ENCODE measurements around the gene PTPRN2.
"Not testable (repeated sequence)": the region's sequence is repeated elsewhere in the genome, so short reads cannot be mapped to it uniquely, and the experiment has no call there.

Gene PTPRN2

GRCh38 chr7:158550886-158551452, 36.7 kb downstream of the PTPRN2 start:
- no peak for DNase-seq (ENCODE audit: low read depth)

GRCh38 chr7:158550394-158550700, 37.3 kb downstream of the PTPRN2 start:
- no peak for DNase-seq (ENCODE audit: low read depth)

GRCh38 chr7:158549616-158550393, 37.8 kb downstream of the PTPRN2 start:
- DNase-seq (ENCODE audit: low read depth) = no peak

- DNase-seq (ENCODE audit: low read depth) = no peak
Observed at GRCh38 chr7:158549176-158549615, 38.4 kb downstream of the PTPRN2 start.

- DNase-seq (ENCODE audit: low read depth) = no peak
Observed at GRCh38 chr7:158548726-158549125, 38.9 kb downstream of the PTPRN2 start.

- no peak for DNase-seq (ENCODE audit: low read depth)
Observed at GRCh38 chr7:158547817-158548216, 39.8 kb downstream of the PTPRN2 start.

- no peak for DNase-seq (ENCODE audit: low read depth)
Observed at GRCh38 chr7:158546626-158547025, 41.0 kb downstream of the PTPRN2 start.

GRCh38 chr7:158546214-158546613, 41.4 kb downstream of the PTPRN2 start:
- DNase-seq (ENCODE audit: low read depth) = no peak

GRCh38 chr7:158544708-158545107, 42.9 kb downstream of the PTPRN2 start:
- no peak for DNase-seq (ENCODE audit: low read depth)

GRCh38 chr7:158543840-158544239, 43.8 kb downstream of the PTPRN2 start:
- no peak for DNase-seq (ENCODE audit: low read depth)

- DNase-seq (ENCODE audit: low read depth) = no peak
Observed at GRCh38 chr7:158542651-158543566, 44.7 kb downstream of the PTPRN2 start.

GRCh38 chr7:158541346-158542010, 46.1 kb downstream of the PTPRN2 start:
- DNase-seq (ENCODE audit: low read depth) = peak; percentile 54

- DNase-seq (ENCODE audit: low read depth) = no peak
Observed at GRCh38 chr7:158539711-158540146, 47.9 kb downstream of the PTPRN2 start.

GRCh38 chr7:158538156-158538946, 49.3 kb downstream of the PTPRN2 start:
- no peak for DNase-seq (ENCODE audit: low read depth)

GRCh38 chr7:158537516-158537882, 50.1 kb downstream of the PTPRN2 start:
- DNase-seq (ENCODE audit: low read depth) = no peak

GRCh38 chr7:158536871-158537515, 50.6 kb downstream of the PTPRN2 start:
- no peak for DNase-seq (ENCODE audit: low read depth)

- no peak for DNase-seq (ENCODE audit: low read depth)
Observed at GRCh38 chr7:158535079-158535478, 52.5 kb downstream of the PTPRN2 start.

- no peak for DNase-seq (ENCODE audit: low read depth)
Observed at GRCh38 chr7:158534598-158534997, 53.0 kb downstream of the PTPRN2 start.

GRCh38 chr7:158534134-158534515, 53.5 kb downstream of the PTPRN2 start:
- DNase-seq (ENCODE audit: low read depth) = not testable (repeated sequence)

- DNase-seq (ENCODE audit: low read depth) = no peak
Observed at GRCh38 chr7:158533386-158534133, 54.1 kb downstream of the PTPRN2 start.

Data from CMK (cell line).